IPS-NIHi7 (cell line): ENCODE results near the gene PRDM16.

Source experiments
- DNase-seq: peaks from one replicate; pipeline ENCODE4 v3.0.0; 2012; ENCODE audit warnings: mixed read lengths; ENCODE audit errors: extremely low spot score

The PRDM16 gene

DNA sequence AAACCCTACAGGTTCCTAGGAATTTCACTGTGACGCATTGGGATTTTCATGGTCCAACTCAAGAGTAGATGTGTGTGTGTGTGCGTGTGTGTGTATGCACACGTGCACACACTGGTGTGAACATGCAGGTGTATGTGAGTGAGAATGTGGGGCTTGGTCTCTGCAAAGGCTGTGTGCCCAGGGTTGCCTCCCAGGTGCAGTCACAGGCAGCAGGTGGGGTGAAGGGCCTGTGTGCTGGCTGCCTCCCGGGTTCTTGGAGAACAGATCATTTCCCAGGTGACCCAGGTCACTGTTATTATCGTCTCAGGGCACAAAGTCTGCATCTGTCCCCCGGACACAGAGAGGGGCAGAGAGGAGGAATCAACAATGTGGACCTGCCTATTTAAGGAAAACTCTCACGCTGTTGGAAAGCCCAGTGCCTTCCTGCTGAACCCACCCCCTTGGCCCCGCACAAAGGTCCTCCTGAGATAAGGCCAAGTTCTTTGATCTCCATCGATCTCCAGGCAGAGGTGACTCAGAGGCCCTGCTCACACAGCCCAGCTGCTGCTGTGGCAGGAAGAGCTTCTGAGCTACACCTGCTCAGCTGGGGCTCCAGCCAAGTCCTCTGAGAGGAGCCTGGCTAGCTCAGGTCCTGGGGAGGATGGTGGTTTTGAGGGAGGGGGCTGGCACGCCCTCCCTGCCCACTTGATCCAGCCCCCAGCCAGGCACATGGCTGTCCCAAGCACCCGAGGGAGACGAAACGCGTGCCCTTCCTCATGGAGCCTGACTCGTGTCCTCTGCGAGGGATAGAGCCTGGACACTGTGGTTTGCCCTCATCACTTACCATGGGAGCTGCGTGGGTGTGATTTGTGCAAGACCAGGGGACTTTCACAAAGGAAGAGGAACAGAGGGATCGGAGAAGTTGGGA lies 251.5 kb downstream of the PRDM16 start:
- no peak for DNase-seq

GRCh38 chr1:3321559-3322449 lies 252.8 kb downstream of the PRDM16 start:
- no peak for DNase-seq

DNA sequence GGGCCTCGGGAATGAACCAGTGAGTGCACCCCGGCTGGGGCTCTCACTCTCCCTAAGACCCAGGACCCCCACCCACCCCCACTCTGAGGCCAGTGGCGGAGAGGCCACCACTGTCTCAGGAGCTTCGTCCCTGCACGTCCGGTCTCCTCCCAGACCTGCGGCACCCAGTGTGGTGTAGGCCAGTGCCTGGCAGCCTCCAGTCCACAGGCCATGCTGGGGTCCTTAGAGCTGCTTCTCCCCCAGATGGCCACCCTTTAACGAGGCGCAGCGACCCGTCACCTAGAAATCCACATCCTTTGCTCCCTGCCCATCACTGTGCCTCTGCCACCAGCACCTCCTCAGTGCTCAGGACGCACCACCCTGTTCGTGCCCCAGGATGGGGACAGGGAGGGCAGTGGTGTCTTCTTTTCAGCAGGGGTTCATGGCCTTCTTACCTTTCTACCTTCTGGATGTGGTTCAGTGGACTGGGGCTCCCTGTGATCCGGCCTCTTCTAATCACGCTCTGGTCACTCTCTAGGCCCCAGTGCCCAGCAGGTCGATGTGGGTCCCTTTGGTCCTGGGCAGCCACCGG lies 253.5 kb downstream of the PRDM16 start:
- no peak for DNase-seq

DNA sequence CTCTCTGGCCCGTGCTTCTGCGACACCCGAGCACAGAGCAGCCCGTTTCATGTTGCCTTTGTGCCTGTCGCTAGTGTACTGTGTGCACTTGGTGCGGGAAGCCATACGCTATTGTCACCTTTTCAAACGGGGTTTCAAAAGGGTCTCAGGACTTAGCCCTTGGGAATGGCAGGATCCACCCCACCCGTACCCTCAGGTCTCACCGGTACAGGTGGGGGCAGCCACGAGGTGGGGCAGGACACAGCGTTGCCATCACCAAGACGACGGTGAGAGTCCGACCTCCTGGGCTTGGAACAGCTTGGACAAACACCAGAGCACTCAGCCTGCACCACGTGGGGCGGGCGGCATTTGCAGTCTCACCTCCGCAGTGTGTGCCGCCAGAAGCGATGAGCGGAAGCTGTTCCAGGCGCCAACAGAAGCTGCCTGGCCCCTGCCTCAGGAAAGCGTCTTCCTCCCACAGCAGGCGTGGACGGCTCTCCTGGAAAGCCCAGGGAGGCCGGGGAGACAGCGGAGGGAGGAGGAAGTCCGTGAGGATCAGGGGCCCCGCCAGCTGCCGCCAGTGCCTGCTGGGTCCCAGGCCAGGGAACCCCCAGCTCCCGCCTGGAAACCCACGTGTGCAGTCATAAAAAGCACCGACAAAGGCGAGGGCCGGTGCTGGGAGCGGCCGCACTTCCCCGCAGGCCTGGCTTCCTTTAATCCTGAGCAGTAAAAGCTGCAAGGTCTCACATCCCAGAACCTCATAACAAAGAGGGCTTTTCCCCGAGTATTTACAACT lies 254.2 kb downstream of the PRDM16 start:
- no peak for DNase-seq

- DNase-seq: no peak
Measured at GRCh38 chr1:3323796-3324703, 255.0 kb downstream of the PRDM16 start.

DNA sequence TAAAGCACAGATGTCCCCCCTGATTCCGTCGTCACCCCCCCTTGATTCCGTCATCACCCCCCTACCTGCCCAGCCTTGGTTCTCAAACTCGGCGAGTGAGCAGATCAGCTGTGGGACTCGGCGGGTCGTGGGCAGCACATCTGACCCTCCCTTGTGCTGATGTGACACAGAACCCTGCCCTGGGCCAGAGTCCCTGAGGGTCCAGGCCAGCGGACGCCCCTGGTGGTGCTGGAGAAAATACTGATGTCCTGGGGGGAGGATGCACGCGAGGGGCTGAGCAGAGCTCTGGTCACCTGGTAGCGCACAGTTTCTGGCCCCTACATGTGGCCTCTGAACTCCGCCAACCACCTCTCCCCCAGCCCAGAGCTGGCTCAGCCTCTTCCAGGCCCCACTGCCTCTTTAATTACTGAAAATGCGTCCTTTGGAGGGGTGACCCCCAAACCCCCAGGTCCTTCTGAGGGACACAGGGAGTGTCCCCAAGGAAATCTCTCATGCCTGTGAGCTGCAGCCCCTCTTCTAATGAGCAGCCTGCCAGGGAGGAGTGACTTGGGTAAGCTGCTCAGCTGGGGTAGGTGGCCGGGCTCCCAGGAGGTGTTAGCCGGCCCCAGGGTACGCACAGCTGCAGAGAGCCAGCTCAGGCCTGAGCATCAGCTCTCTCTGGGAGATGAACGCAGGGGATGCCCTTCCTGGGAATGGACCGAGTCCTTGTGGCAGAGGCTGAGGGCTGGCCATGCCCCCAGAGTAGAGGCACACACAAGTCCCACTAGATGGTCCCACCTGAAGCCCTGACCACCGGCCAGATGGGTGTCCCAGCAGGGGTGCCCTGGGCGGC lies 255.9 kb downstream of the PRDM16 start:
- no peak for DNase-seq

- DNase-seq: no peak
Measured at GRCh38 chr1:3326516-3327388, 257.7 kb downstream of the PRDM16 start.

DNA sequence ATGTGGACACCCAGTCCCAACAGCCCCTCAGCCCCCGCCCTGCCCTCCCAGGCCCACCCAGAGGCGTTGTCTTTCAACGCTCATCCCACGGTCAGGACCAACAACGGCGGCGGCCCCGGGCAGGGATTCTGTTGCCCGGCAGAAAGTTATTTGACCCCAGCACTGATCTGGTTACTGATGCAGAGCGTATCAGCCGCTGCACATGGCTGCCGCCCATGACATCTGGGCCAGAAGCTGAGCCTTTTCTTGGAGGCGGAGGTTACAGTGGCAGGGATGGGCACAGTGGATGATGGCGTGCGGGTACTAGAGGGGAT lies 258.3 kb downstream of the PRDM16 start:
- no peak for DNase-seq

GRCh38 chr1:3327936-3328590 lies 259.1 kb downstream of the PRDM16 start:
- no peak for DNase-seq

DNA sequence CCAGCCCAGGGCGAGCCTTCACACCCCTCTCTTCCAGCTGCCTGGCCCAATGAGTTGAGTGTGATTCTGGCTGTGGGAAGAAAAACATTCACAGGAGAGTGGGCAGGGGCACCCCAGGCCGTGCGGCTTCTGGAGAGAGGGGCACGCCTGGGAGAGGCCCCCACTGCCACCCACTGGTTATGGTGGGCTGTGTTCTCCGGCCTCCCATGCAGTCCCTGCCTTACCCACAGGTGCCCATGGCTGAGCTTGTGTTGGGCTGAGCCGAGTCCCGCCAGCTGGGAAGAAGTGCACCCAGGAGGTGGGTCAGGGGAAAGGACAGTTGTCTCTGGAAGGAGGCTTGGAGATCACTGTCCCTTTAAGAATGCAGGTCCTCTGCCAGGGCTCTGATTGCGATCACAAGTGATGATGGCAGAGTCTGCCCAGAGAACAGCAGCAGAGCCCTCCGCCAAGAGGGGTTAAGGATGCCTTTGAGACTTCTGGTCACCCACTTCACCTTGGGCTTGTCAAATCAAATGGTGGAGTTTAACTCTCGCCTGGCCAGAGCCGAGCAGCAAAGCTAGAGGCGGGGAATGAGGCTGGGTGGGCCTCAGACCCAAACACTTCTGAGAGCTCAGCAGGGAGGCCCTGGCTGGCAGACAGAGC lies 260.8 kb downstream of the PRDM16 start:
- no peak for DNase-seq

GRCh38 chr1:3330771-3331245 lies 261.8 kb downstream of the PRDM16 start:
- no peak for DNase-seq

GRCh38 chr1:3331564-3331963 lies 262.6 kb downstream of the PRDM16 start:
- no peak for DNase-seq

GRCh38 chr1:3332043-3332442 lies 263.0 kb downstream of the PRDM16 start:
- no peak for DNase-seq

- DNase-seq: no peak
Measured at GRCh38 chr1:3332662-3333061, 263.7 kb downstream of the PRDM16 start.

DNA sequence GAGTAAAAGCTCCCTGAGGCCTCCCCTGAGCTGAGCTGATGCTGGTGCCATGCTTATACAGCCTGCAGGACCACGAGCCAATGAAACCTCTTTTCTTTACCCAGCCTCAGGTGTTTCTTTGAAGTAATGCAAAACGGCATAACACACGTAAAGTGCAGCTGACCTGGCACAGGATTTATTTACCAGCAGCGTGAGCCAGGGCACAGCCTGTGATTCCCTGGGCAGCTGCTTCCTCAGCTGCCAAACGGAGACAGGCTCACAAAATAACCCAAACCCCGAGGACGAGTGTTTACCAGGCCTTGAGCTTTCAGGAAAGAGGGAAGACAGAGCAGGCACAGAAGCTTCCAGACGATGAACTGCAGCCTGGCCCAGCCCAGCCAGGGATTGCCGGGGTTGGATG lies 264.9 kb downstream of the PRDM16 start:
- no peak for DNase-seq

- DNase-seq: no peak
Measured at GRCh38 chr1:3334366-3334765, 265.4 kb downstream of the PRDM16 start.

- no peak for DNase-seq
Measured at GRCh38 chr1:3335754-3336640, 267.0 kb downstream of the PRDM16 start.
